Heart right ventricle (tissue), 16 donors: ENCODE results near the gene CAPN9. TPM values are rescaled to one million over a fixed set of nuclear protein-coding genes. Genes with fewer than 3 reads are reported as not detected.

Experiments
- ATAC-seq, 8 donors: fragments of 200-7000 bp; cut with Tn5 transposase; one replicate each; pipeline ENCODE4 v1.9.1; 2020; ENCODE audit warnings: mild to moderate bottlenecking in 8 of 8, moderate library complexity in 8 of 8, moderate number of reproducible peaks in 1 of 8
- DNase-seq, 2 donors: peaks; one replicate each; pipeline ENCODE4 v3.0.0-alpha.2; 2020
- H3K27ac ChIP-seq, 10 donors: fragments of 200-600 bp; sonication (generic) in 2 of 10; one replicate each; pipeline versions ENCODE4 v1.5.0 to v1.8.0; 2020 to 2022; ENCODE audit warnings: mild to moderate bottlenecking in 3 of 10
- H3K27me3 ChIP-seq, 7 donors: fragments of 200-600 bp; one replicate each; pipeline ENCODE4 v1.8.0; 2021 to 2022; ENCODE audit warnings: mild to moderate bottlenecking in 2 of 7
- H3K36me3 ChIP-seq, 9 donors: fragments of 200-600 bp; sonication (generic) in 1 of 9; one replicate each; pipeline versions ENCODE4 v1.5.0 to v1.8.0; 2020 to 2022; ENCODE audit warnings: mild to moderate bottlenecking in 2 of 9
- H3K4me1 ChIP-seq, 9 donors: fragments of 200-600 bp; sonication (generic) in 1 of 9; one replicate each; pipeline versions ENCODE4 v1.5.0 to v1.8.0; 2020 to 2022; ENCODE audit warnings: mild to moderate bottlenecking in 4 of 9
- H3K4me3 ChIP-seq, 10 donors: fragments of 200-600 bp; sonication (generic) in 2 of 10; one replicate each; pipeline versions ENCODE4 v1.5.0 to v1.8.0; 2020 to 2022; ENCODE audit warnings: mild to moderate bottlenecking in 7 of 10, moderate library complexity in 2 of 10
- H3K9me3 ChIP-seq, 11 donors: fragments of 200-600 bp in 10 of 11; sonication (generic) in 2 of 11; one replicate each; pipeline versions ENCODE4 v1.5.0 to v1.8.0; 2013 to 2022; ENCODE audit warnings: mild to moderate bottlenecking in 2 of 11, control low read depth in 1 of 11, moderate library complexity in 1 of 11
- WGBS, 2 donors: extraction: QIAGEN DNeasy Blood & Tissue Kit; methylation state at CpG; one replicate each; pipeline ENCODE4 v1.1.7; 2013; ENCODE audit warnings: inconsistent platforms in 1 of 2; 5-methylcytosine and 5-hydroxymethylcytosine counted together
- intact Hi-C, 10 donors: fragments of 100-400 bp; cut with DNase I; formaldehyde crosslinking; loops; one replicate each; pipeline versions ENCODE4 v1.11.1 to v1.14.2; 2022
- polyA plus RNA-seq, 2 donors: library from polyadenylated mRNA; stranded (reverse); fragments of 200-250 nt; gene quantifications; one replicate each; pipeline ENCODE4 v1.2.3, GENCODE V29; 2013
- total RNA-seq, 10 donors: library from RNA; stranded (reverse); fragmentation: NEBNext Ultra II Directional in 3 of 10; extraction: Animal tissue kit (Norgen Biotek cat#: 25700) in 3 of 10; gene quantifications; one replicate each; pipeline versions ENCODE4 v1.2.1 to v1.2.4, GENCODE V29; 2021 to 2023
- TF ChIP-seq, protein P1 (sequence below), 9 donors: fragments of 200-600 bp; sonication (generic) in 2 of 9; IDR thresholded peaks; one replicate each; pipeline versions ENCODE4 v1.5.0 to v1.8.0; 2021 to 2022; ENCODE audit warnings: antibody characterized with exemption in 9 of 9, mild to moderate bottlenecking in 5 of 9, moderate library complexity in 1 of 9
- donor health status: Arrhythmogenic right ventricular cardiomyopathy.
- donor health status: ischemic (EF 13 %, LVEDD 7.1; RV severe dilation, severe dysfunction).
- donor health status: healthy with polysubstance abuse.
- donor health status: DM: no; HTN: yes; CAD: no.
- donor health status: DM: no; HTN: no; CAD: no.
- donor health status: ischemic (EF 25% LVEDD 6.9; RV normal size, moderate dysfunction).
- donor health status: ischemic (EF 25% LVEDD 5.7; RV mildly dilated, moderate dysfunction).
- donor health status: healthy.
- donor health status: DM: yes; HTN: yes; CAD: no.
- donor health status: Ischemic cardiomyopathy.
- donor health status: ischemic (EF 35%, LVEDD 5.7; RV mildly dilated, moderate dysfunction).
- donor health status: nonischemic (EF 11% LVEDD 7.7; RV severe dilation, severe dysfunction).
- donor health status: DM: yes; HTN: yes; CAD: no.
- donor health status: PGD.
- donor health status: ischemic (EF 29% LVEDD 5.4; RV normal size, mild dysfunction).
- donor health status: nonischemic (EF 23%, LVEDD 6.1; RV moderate dilation, normal function).

Gene CAPN9
- total and polyA plus RNA-seq, 12 donors = 0.22 to 0.25 (median 0.24) TPM; not detected in 9

DNA sequence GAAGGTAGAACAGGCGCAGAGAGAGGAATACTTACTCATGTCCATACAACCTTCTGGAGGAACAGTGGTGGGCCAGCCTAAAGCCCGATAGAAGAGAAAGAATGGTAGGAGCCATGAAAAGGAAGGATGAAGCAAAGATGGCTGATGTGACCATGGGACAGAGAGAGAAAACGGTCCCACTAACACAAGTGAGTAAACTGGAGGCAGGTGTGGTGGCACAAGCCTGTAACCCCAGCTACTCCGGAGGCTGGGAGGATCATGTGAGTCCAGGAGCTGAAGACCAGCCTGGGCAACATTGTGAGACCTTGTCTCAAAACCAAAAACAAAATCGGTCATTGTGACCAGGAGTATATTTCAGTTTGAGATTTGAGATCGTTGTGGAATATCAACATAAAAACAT lies 71.7 kb downstream of the CAPN9 start:
- H3K27me3 ChIP-seq = no peaks in the 10 kb centered on the region
- intact Hi-C loops = loop anchor here in 2 of 10 donors (10.0 kb wide), 1 partner anchor 46 kb away; the partner anchor contains the start of gene C1orf198 (in 2 of the 2)
- 93 to 96% methylated on average over 6 of the region's 6 CpGs for WGBS, 2 donors
- H3K4me3 ChIP-seq = no peak overlapping the region
- H3K9me3 ChIP-seq = no peaks in the 10 kb centered on the region
- TF ChIP-seq, protein P1, sequence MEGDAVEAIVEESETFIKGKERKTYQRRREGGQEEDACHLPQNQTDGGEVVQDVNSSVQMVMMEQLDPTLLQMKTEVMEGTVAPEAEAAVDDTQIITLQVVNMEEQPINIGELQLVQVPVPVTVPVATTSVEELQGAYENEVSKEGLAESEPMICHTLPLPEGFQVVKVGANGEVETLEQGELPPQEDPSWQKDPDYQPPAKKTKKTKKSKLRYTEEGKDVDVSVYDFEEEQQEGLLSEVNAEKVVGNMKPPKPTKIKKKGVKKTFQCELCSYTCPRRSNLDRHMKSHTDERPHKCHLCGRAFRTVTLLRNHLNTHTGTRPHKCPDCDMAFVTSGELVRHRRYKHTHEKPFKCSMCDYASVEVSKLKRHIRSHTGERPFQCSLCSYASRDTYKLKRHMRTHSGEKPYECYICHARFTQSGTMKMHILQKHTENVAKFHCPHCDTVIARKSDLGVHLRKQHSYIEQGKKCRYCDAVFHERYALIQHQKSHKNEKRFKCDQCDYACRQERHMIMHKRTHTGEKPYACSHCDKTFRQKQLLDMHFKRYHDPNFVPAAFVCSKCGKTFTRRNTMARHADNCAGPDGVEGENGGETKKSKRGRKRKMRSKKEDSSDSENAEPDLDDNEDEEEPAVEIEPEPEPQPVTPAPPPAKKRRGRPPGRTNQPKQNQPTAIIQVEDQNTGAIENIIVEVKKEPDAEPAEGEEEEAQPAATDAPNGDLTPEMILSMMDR (IDR thresholded peaks at IDR 0.05) = no peak
- peaks cover 7 to 60% (median 28%) of the 10 kb centered on the region in 9 donors for H3K4me1 ChIP-seq
- DNase-seq = no peak
- H3K36me3 ChIP-seq = no peaks in the 10 kb centered on the region
- no peak for ATAC-seq
- H3K27ac ChIP-seq = no peak overlapping the region

DNA sequence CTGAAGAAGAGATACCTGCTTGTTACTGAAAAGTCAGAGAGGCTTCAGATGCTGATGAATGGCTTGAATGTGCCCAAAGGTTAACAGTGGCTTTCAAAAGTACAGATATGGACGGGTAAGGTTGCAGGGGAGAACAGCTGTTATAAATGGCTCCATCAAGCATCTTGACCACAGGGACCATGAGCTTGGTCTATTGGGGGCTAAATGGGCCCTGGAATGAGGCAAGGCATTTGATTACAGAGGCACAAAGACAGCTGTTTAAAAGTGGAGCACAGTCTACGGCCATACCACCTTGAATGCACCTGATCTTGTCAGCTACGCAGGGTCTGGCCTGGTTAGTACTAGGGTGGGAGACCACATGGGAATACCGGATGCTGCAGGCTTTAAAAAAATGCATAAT lies 72.8 kb downstream of the CAPN9 start:
- intact Hi-C loops = loop anchor here in 3 of 10 donors (5.0 to 10.0 kb wide), 2 partner anchors 45 to 47 kb away; partner anchors contain the start of gene C1orf198 (in 3 of the 3)
- TF ChIP-seq, protein P1 (IDR thresholded peaks at IDR 0.05) = no peak

DNA sequence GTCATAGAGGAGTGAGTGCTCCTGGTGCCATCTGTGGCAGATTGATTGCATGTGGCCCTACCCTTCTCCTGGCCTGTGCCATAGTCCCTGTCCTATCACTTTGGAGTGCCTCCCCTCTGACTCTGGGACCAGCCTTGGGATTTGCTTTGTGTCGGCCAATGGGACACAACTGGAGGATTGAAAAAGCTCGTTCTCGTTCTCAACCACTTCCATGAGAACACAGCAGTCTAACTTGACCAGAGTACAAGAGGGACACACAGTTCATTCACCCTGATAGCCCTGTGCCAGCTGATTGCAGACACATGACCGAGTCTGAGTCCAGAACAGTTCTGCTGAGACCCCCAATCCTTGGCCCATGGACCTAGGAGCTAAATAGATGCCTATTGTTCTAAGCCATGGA lies 73.4 kb downstream of the CAPN9 start:
- Histone ChIP-seq H3K4me3 (no peak overlapping the region), H3K27me3 (no peaks in the 10 kb centered on the region), H3K27ac (no peak overlapping the region), H3K36me3 (no peaks in the 10 kb centered on the region), H3K4me1 (peaks cover 17 to 66% (median 44%) of the 10 kb centered on the region in 9 donors), H3K9me3 (no peaks in the 10 kb centered on the region)
- intact Hi-C loops = loop anchor here in 1 of 10 donors (5.0 kb wide), 1 partner anchor 47 kb away; the partner anchor contains the start of gene C1orf198
- TF ChIP-seq, protein P1 (IDR thresholded peaks at IDR 0.05) = no peak
- DNase-seq (no peak), ATAC-seq (peak in 1 of 8 donors; percentile 3)
- WGBS, 2 donors = 72 to 89% methylated on average over 4 of the region's 4 CpGs

More for the DNA sequence above, 72.8 kb downstream of the CAPN9 start:
- WGBS, 2 donors = 94 to 97% methylated on average over 4 of the region's 4 CpGs
- Histone ChIP-seq H3K27ac (no peak overlapping the region), H3K9me3 (no peaks in the 10 kb centered on the region), H3K4me3 (no peak overlapping the region), H3K27me3 (no peaks in the 10 kb centered on the region), H3K36me3 (no peaks in the 10 kb centered on the region), H3K4me1 (peaks cover 15 to 65% (median 39%) of the 10 kb centered on the region in 9 donors)
- DNase-seq (no peak), ATAC-seq (no peak)

DNA sequence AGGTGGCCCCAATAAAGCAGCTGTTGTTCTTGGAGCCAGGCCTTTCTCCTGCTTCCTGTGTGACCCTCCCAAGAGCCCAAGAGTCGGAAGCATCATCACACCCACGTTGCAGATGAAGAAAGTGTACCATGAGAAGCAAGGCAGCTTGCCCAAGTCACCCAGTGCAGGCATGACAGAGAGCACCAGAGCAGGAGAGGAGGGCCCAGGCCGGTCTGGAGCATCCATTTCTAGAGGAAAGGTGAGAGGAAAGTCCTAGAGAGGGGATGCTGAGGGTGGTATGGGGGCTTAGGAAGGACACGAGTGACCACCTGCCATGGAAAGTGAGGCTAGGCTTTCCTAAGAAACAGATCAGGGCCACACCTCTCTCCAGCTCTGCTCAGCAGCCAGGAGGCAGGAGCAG lies 74.2 kb downstream of the CAPN9 start:
- H3K27ac ChIP-seq = peak overlapping the region in 4 of 10 donors; percentile 35 to 93 (median 71)
- peaks cover 20 to 67% (median 45%) of the 10 kb centered on the region in 9 donors for H3K4me1 ChIP-seq
- no peaks in the 10 kb centered on the region for H3K27me3 ChIP-seq
- TF ChIP-seq, protein P1 (IDR thresholded peaks at IDR 0.05) = no peak
- H3K9me3 ChIP-seq = no peaks in the 10 kb centered on the region
- H3K36me3 ChIP-seq = no peaks in the 10 kb centered on the region
- DNase-seq (no peak), ATAC-seq (no peak)
- 67 to 74% methylated on average over 4 of the region's 4 CpGs for WGBS, 2 donors
- no peak overlapping the region for H3K4me3 ChIP-seq
- intact Hi-C loops = loop anchor here in 1 of 10 donors (5.0 kb wide), 1 partner anchor 46 kb away; the partner anchor contains the start of gene C1orf198
